HepG2 (cell line): Measurements from ENCODE around the gene SAPCD1. TPM values are rescaled to one million over a fixed set of nuclear protein-coding genes. Genes with fewer than 3 reads are reported as not detected.

Experiments
- AKAP8 ChIP-seq: sonication (generic); formaldehyde crosslinking; IDR thresholded peaks from 2 replicates; pipeline ENCODE4 v1.5.1; 2020; ENCODE audit warnings: mild to moderate bottlenecking, missing genetic modification reagents
- ARID2 ChIP-seq: sonication (generic); formaldehyde crosslinking; IDR thresholded peaks from 2 replicates; pipeline ENCODE4 v1.8.1; 2022; ENCODE audit warnings: mild to moderate bottlenecking, missing genetic modification reagents, borderline replicate concordance
- CENPT ChIP-seq: sonication (generic); formaldehyde crosslinking; IDR thresholded peaks from 2 replicates; pipeline ENCODE4 v1.8.0; 2022; ENCODE audit warnings: low read depth, mild to moderate bottlenecking, moderate library complexity, missing genetic modification reagents
- DZIP1 ChIP-seq: sonication (generic); formaldehyde crosslinking; IDR thresholded peaks from 2 replicates; pipeline ENCODE4 v1.5.0; 2020; ENCODE audit warnings: mild to moderate bottlenecking, missing genetic modification reagents
- ELF1 ChIP-seq: sonication (generic); formaldehyde crosslinking; IDR thresholded peaks from 2 replicates; pipeline ENCODE4 v1.4.0; 2020; ENCODE audit warnings: missing genetic modification reagents
- ELF4 ChIP-seq: sonication (generic); formaldehyde crosslinking; IDR thresholded peaks from 2 replicates; pipeline ENCODE4 v1.5.0; 2020; ENCODE audit warnings: missing genetic modification reagents, mild to moderate bottlenecking, moderate library complexity, borderline replicate concordance
- ERF ChIP-seq: IDR thresholded peaks from 2 replicates; pipeline ENCODE4 v1.6.1; 2018; ENCODE audit warnings: missing biosample characterization, missing genetic modification reagents
- FOXC1 ChIP-seq: sonication (generic); formaldehyde crosslinking; IDR thresholded peaks from 2 replicates; pipeline ENCODE4 v1.8.0; 2022; ENCODE audit warnings: mild to moderate bottlenecking, missing genetic modification reagents, borderline replicate concordance
- GABPB1 ChIP-seq: IDR thresholded peaks from 2 replicates; pipeline ENCODE4 v1.6.1; 2016; ENCODE audit warnings: mild to moderate bottlenecking, missing genetic modification reagents, moderate library complexity, missing compliant biosample characterization
- HOXA3 ChIP-seq: sonication (generic); formaldehyde crosslinking; IDR thresholded peaks from 2 replicates; pipeline ENCODE4 v1.5.0; 2020; ENCODE audit warnings: missing genetic modification reagents
- MTERF4 ChIP-seq: sonication (generic); formaldehyde crosslinking; IDR thresholded peaks from 2 replicates; pipeline ENCODE4 v1.8.0; 2023; ENCODE audit warnings: mild to moderate bottlenecking, missing genetic modification reagents
- PLRG1 ChIP-seq: fragments of 450-650 bp; conservative IDR thresholded peaks from 2 replicates; pipeline ENCODE4 v1.6.1; 2016
- POGZ ChIP-seq: sonication (generic); formaldehyde crosslinking; IDR thresholded peaks from 2 replicates; pipeline ENCODE4 v1.4.0; 2020; ENCODE audit warnings: mild to moderate bottlenecking, missing genetic modification reagents
- RFX1 ChIP-seq: fragments of 450-650 bp; IDR thresholded peaks from 2 replicates; pipeline ENCODE4 v1.6.1; 2017
- SOX13 ChIP-seq, 3 experiments: fragments of 450-650 bp in 1 of 3; sonication (generic) in 1 of 3; formaldehyde crosslinking in 1 of 3; IDR thresholded peaks in 2 of 3; conservative IDR thresholded peaks in 1 of 3; 2 replicates each; pipeline versions ENCODE4 v1.5.0 to v1.6.1; 2016 to 2020; ENCODE audit warnings: antibody characterized with exemption in 1 of 3, mild to moderate bottlenecking in 1 of 3, missing compliant biosample characterization in 1 of 3, missing genetic modification reagents in 1 of 3, moderate library complexity in 1 of 3
- STAT6 ChIP-seq: sonication (generic); formaldehyde crosslinking; IDR thresholded peaks from 2 replicates; pipeline ENCODE4 v1.4.0; 2020; ENCODE audit warnings: missing genetic modification reagents, mild to moderate bottlenecking, borderline replicate concordance
- ZBTB34 ChIP-seq: sonication (generic); formaldehyde crosslinking; IDR thresholded peaks from 2 replicates; pipeline ENCODE4 v1.8.0; 2022; ENCODE audit warnings: mild to moderate bottlenecking, missing genetic modification reagents
- ZFP90 ChIP-seq: sonication (generic); formaldehyde crosslinking; IDR thresholded peaks from 2 replicates; pipeline ENCODE4 v1.8.0; 2022; ENCODE audit warnings: missing genetic modification reagents, mild to moderate bottlenecking, inconsistent platforms, borderline replicate concordance
- ZNF20 ChIP-seq: sonication (generic); formaldehyde crosslinking; IDR thresholded peaks from 2 replicates; pipeline ENCODE4 v1.4.0; 2020; ENCODE audit warnings: mild to moderate bottlenecking, moderate library complexity, missing genetic modification reagents
- ZNF296 ChIP-seq: sonication (generic); formaldehyde crosslinking; conservative IDR thresholded peaks from 2 replicates; pipeline ENCODE4 v1.5.0; 2020; ENCODE audit warnings: mild to moderate bottlenecking, missing genetic modification reagents
- ZNF547 ChIP-seq: sonication (generic); formaldehyde crosslinking; IDR thresholded peaks from 2 replicates; pipeline ENCODE4 v1.5.1; 2020; ENCODE audit warnings: mild to moderate bottlenecking, missing genetic modification reagents
- ZNF83 ChIP-seq: sonication (generic); formaldehyde crosslinking; IDR thresholded peaks from 2 replicates; pipeline ENCODE4 v1.4.0; 2020; ENCODE audit warnings: missing genetic modification reagents, mild to moderate bottlenecking, borderline replicate concordance
- polyA plus RNA-seq, 8 experiments: library from polyadenylated mRNA; depleted of rRNA in 3 of 8; stranded (reverse) in 7 of 8; unstranded in 1 of 8; fragments of >200 nt; fragmentation: Illumina TruSeq in 4 of 8; extraction: Trizol in 4 of 8; gene quantifications; 2 replicates each; pipeline versions ENCODE4 v1.2.1 to v1.2.3, GENCODE V29; 2011 to 2016; ENCODE audit warnings: low read depth in 4 of 8, missing spikeins in 1 of 8, mixed read lengths in 1 of 8; ENCODE audit not compliant: insufficient read depth in 1 of 8
- total RNA-seq, 5 experiments: library from RNA; depleted of rRNA; stranded (reverse); fragments of >200 nt; fragmentation: Illumina TruSeq; extraction: Trizol; gene quantifications; 2 replicates each; pipeline ENCODE4 v1.2.3, GENCODE V29; 2016; ENCODE audit warnings: low read depth in 1 of 5

Gene SAPCD1
- total and polyA plus RNA-seq, 2 of the 13 experiments (the other 11 are each of a cell fraction or from before 2014, with no cell fraction given), result 2.5 to 3.9 TPM

GRCh38 chr6:31739639-31740396 is 22.6 kb upstream of the SAPCD1 start, which contains the start of gene MSH5 (continued):
- TF ChIP-seq DZIP1 (CRISPR knock-in tag), result peak; percentile 96
- peak; percentile 91 for TF ChIP-seq ZNF20
- peak; percentile 76; the same call in 1 of the 2 replicates for TF ChIP-seq AKAP8 (CRISPR knock-in tag)
- TF ChIP-seq FOXC1 (CRISPR knock-in tag), result peak; percentile 98
- TF ChIP-seq SOX13 (IDR thresholded peaks at IDR 0.05), result no peak
- TF ChIP-seq SOX13 (CRISPR knock-in tag; conservative IDR thresholded peaks at IDR 0.05 in 1 of 2, IDR thresholded peaks at IDR 0.05 in 1 of 2), result peak in 1 of 2 experiments; percentile 3; a peak in 1 of 4 replicates
- TF ChIP-seq ERF, result peak; percentile 91
- TF ChIP-seq RFX1, result peak; percentile 93
- TF ChIP-seq PLRG1, result no peak
- peak; percentile 95 for TF ChIP-seq ZNF296 (CRISPR knock-in tag)
- peak; percentile 99 for TF ChIP-seq ARID2 (CRISPR knock-in tag)
- TF ChIP-seq STAT6 (CRISPR knock-in tag), result no peak
- peak; percentile 35 for TF ChIP-seq ELF1 (CRISPR knock-in tag)
- no peak for TF ChIP-seq ELF4
- peak; percentile 67 for TF ChIP-seq POGZ (CRISPR knock-in tag)
- peak; percentile 98 for TF ChIP-seq ZFP90 (CRISPR knock-in tag)
- TF ChIP-seq ZNF83, result peak; percentile 73; the same call in 1 of the 2 replicates
- TF ChIP-seq MTERF4, result peak; percentile 87
- TF ChIP-seq ZNF547 (CRISPR knock-in tag), result peak; percentile 99
- peak; percentile 94 for TF ChIP-seq CENPT (CRISPR knock-in tag)
- TF ChIP-seq HOXA3, result peak; percentile 95; the same call in 1 of the 2 replicates
- peak; percentile 81 for TF ChIP-seq GABPB1 (CRISPR knock-in tag)
- peak; percentile 96 for TF ChIP-seq ZBTB34 (CRISPR knock-in tag)
